Jurkat, Clone E6-1 (cell line): ENCODE results near the gene FADS1.

Source experiments
- DNase-seq: peaks from one replicate; pipeline ENCODE4 v3.0.0-alpha.2; 2011; ENCODE audit warnings: low read depth, low spot score
- H3K4me3 ChIP-seq: 2 replicates; pipeline ENCODE4 v1.5.1; 2011; ENCODE audit warnings: mild to moderate bottlenecking, low read length, control low read depth, moderate library complexity

FADS1 gene

DNA sequence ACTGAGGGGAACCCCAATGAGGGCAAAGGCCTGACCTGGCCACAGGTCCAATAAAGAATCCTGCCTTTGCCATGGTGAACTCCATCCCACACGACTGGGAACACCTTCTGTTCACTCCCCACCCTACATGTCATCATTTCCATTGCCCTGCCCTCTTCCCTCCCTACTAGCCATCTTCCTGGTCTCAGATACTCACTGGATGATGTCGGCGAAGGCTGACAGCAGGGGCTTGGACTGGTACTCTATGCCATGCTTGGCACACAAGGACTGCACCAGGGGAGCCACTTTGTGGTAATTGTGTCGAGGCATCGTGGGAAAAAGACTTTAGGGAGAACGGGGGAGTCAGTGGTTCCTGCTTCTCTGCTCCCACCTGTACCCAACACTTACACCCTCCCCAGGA lies 14.2 kb downstream of the FADS1 start:
- DNase-seq, result no peak

DNA sequence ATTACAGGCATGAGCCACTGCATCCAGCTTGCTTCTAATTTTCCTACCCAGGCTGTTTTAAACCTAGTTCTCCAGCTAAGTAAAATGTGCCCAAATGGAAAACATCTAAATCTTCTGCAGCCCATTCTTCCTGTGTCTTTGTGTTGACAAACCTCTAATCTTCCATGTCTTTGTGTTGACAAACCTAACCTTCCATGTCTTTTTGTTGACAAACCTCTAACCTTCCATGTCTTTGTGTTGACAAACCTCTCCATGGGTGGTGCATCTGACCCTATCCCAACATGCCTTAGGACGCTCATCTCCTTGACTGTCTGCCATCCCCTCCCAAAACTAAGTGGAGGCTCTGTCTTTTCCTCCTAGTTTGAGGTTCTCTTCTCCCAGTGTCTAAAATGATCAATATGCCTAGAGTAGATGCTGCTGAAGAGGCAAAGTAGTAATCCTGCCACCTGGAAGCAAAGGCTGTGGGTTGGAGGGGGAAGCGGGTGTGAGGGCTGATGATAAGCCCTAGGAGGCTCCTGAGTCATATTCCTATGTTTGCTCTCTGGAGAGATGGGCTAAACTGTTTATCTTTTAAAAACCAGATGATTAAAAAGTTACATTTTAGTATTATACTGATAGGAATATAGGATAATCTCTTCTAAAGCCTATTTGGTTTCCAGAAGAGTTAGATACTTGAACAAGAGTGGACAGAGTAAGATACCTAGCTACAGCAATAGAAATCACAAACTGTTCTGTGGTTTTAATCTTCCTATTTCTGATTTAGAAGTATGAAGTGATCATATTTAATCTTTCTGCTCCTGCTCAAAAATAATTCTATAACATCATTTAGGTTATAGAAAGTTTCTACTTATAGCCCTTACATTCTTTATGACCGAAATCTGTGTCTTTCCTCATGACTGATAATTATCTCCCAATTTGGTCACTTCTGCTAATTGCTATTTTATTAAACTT lies 16.2 kb downstream of the FADS1 start:
- DNase-seq, result no peak

More for the DNA sequence above, 14.2 kb downstream of the FADS1 start:
- H3K4me3 ChIP-seq, result no peak overlapping the region

DNA sequence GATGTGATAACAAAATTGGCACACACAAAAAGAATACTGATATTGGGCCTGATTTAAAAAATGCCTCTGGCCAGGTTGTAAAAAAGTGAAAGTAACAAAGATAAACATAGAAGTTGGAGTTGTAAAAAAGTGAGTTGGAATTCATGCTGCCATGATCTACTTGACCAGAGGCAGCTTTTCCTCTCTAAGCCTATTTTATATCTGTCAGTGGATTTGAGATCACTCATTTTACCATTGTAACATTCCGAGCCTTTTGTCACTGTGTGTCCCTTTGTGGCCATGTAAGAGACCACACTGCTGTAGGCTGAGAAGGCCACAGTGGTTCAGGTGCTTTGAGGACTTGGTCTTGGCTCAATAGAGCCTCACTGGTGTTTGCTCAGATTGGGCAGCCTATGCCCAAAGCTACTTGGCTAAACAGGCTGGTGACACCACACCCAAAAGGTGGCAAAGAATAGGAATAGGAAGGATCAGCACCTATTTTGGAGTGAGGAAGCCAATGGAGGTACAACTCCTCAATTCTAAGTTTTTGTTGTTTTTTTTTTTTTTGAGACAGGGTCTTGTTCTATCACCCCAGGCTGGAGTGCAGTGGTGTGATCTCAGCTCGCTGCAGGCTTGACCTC lies 17.0 kb downstream of the FADS1 start:
- H3K4me3 ChIP-seq, result no peak overlapping the region
- DNase-seq, result no peak

More for the DNA sequence above, 16.2 kb downstream of the FADS1 start:
- no peak overlapping the region for H3K4me3 ChIP-seq

DNA sequence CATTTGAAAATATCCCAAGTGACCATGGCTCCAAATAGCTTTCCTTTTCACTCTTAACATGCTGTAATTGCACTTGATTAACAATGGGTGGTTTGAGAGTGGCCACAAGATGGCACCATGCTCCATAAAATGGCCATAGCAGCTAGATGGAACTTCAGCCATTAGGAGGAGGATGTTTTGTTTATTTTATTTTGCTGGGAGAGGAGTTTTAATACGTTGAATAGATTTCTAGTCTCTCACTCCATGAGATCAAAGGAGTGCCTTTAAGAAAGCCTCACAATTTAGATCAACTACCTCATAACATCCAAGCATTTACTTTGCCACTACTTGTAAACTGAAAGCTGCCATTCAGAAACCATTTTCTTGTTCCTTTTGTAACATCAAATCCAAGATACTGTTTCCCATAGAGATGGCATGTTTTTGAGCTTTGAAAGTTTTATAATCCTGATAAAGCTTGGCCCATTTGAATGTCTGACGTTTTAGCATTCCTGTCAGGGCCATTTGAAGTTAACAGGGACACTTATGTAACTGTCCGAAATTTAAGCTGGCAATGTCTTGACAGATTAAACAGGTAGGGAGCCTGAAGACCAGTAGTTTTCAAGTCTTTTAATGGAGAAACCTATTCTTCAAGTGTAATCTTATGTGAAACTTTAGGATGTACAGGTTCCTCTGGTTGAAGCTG lies 19.4 kb downstream of the FADS1 start:
- DNase-seq, result peak; percentile 74
- H3K4me3 ChIP-seq, result no peak overlapping the region

DNA sequence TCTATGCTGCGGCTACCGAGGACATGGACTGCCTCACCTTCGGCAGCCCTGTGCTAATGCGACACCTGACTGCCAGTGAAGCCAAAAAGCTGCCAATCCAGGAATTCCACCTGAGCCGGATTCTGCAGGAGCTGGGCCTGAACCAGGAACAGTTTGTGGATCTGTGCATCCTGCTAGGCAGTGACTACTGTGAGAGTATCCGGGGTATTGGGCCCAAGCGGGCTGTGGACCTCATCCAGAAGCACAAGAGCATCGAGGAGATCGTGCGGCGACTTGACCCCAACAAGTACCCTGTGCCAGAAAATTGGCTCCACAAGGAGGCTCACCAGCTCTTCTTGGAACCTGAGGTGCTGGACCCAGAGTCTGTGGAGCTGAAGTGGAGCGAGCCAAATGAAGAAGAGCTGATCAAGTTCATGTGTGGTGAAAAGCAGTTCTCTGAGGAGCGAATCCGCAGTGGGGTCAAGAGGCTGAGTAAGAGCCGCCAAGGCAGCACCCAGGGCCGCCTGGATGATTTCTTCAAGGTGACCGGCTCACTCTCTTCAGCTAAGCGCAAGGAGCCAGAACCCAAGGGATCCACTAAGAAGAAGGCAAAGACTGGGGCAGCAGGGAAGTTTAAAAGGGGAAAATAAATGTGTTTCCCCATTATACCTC lies 20.8 kb downstream of the FADS1 start:
- no peak overlapping the region for H3K4me3 ChIP-seq
- no peak for DNase-seq

DNA sequence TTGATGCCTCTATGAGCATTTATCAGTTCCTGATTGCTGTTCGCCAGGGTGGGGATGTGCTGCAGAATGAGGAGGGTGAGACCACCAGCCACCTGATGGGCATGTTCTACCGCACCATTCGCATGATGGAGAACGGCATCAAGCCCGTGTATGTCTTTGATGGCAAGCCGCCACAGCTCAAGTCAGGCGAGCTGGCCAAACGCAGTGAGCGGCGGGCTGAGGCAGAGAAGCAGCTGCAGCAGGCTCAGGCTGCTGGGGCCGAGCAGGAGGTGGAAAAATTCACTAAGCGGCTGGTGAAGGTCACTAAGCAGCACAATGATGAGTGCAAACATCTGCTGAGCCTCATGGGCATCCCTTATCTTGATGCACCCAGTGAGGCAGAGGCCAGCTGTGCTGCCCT lies 21.3 kb downstream of the FADS1 start:
- H3K4me3 ChIP-seq, result no peak overlapping the region
- DNase-seq, result no peak

DNA sequence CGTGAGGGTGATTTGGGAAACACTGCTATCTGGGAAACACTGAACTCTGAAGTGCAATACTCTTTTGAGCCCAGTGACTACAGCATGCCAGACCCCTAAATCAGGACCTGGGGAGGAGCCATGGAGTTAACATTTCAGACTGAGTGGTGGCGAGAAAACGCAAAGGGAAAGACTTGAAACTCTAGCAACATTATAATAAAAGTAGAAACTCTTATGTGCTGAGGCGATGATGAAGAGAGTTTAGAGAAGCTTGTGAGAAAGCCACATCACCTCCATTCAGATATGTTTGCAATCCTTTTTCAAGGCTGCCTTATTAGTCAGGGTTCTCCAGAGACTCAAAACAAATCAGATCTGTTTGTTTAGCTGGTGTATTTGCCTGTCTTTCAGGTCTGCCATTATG lies 22.2 kb downstream of the FADS1 start:
- no peak overlapping the region for H3K4me3 ChIP-seq
- DNase-seq, result no peak

DNA sequence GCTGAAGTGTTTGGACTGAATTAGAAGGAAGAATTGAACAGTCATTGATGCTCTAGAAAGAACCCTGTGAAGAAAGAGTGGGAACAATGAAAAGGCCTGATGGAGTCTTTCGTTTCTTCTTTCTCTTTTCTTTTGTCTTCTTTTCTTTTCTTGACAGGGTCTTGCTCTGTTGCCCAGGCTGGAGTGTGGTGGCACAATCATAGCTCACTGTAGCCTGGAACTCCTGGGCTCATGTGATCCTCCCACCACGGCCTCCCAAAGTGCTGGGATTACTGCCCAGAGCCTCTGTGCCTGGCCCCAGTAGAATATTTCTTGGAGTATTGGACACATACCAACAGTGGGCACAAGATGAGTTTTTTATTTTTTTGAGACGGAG lies 23.0 kb downstream of the FADS1 start:
- peak overlapping the region; percentile 70 for H3K4me3 ChIP-seq
- DNase-seq, result no peak

DNA sequence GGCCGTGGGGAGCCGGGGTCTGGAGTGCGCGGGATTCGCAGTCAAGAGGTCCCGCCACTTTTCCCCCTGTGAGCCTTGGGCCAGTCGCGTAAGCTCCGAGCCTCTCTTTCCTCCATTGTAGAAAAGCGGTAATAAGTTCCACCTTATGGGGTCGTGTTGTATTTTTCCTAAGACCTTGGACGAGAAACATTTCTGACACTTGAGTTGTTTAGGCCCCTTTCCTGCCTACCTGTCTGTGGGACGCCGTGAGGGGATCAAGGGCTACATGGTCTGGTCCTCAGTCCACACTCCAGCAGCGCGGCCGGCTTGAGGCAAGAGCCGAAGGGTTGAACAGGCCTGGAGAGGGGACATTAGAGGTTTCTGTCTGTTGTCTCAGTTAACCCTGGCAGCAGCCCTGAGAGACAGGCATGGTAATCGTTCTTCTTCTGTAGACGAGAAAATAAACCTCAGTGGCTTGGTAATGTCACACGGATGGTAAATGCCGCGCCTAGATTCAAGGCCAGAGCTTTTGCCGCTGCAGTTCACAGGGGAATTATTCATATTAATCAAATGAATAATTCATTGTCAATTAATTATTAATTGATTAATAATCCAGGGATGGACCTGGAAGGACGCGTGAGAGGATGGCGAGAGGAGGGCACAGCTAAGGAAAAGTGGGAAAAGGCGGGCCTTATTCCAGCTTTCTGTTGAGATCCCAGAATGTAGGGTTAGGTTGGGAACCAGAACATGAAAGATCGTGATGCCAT lies 23.5 kb downstream of the FADS1 start:
- peak overlapping the region; percentile 70 for H3K4me3 ChIP-seq
- no peak for DNase-seq

DNA sequence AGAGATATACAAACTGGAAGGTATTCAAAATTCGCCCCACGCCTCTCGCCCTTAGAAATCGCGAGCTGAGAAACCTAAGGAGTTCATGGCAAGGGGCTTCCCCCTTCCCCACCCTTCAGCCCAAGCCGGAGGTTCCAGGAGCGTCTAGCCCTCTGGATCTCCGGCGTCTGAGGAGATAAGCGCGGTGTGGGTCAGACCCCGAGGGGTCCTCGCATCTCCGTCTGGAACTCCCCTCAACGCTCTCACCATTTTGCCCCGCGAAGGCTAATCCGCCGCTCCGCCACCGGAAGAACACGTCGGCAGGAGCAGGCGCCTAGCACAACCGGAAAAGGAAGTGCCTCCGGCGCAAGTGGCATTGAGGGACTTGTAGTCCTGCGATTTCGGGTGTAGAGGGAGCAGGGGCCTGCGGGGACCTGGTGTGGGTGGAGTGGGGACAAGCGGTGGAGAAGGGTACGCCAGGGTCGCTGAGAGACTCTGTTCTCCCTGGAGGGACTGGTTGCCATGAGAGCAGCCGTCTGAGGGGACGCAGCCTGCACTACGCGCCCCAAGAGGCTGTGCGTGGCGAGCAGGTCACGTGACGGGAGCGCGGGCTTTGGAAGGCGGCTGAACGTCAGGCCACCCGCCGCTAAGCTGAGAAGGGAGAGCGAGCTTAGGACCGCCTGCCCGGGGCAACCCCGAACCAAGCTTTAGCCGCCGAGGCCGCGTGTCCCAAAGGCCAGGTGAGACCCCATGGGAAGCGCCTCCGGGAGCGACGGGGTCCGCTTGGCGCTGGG lies 24.3 kb downstream of the FADS1 start, which contains the start of the genes FEN1 and TMEM258:
TSS of gene FEN1 (plus strand) at position 602 of the 773 bp plus-strand sequence. CDS start 2,451 bp downstream, outside the sequence.
TSS of gene TMEM258 (minus strand) at position 290 of the 773 bp plus-strand sequence. CDS start at position 249, 41 bp downstream.
- peak; percentile 92 for DNase-seq
- peak within 1 kb of the TSS; percentile 70 for H3K4me3 ChIP-seq

DNA sequence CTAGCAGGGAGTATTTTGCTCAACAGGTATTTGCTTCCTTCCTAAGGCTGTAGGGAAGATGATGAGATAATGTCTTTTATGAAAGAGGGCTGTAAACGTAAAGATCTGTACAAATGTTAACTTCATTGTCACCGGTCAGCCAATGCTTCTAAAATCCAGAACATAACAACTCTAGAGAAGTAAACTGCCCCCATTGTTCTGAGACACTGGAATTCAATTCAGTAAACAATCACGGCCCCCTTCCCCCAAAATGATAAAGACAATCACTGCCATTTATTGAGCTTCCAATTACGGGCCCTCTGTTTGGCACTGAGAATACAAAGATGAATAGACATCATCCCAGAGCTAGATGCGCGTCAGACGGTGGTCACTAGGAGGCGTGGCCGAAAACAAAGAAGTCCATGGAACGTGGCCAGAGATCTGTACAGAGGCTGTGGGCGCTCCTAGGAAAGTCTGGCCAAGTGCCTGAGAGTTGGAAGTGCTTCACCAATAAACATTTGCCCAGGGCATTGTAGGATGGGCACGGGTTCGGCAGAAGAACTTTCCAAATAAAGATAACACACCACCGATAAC lies 25.0 kb downstream of the FADS1 start:
- DNase-seq, result no peak
- peak overlapping the region; percentile 70 for H3K4me3 ChIP-seq

DNA sequence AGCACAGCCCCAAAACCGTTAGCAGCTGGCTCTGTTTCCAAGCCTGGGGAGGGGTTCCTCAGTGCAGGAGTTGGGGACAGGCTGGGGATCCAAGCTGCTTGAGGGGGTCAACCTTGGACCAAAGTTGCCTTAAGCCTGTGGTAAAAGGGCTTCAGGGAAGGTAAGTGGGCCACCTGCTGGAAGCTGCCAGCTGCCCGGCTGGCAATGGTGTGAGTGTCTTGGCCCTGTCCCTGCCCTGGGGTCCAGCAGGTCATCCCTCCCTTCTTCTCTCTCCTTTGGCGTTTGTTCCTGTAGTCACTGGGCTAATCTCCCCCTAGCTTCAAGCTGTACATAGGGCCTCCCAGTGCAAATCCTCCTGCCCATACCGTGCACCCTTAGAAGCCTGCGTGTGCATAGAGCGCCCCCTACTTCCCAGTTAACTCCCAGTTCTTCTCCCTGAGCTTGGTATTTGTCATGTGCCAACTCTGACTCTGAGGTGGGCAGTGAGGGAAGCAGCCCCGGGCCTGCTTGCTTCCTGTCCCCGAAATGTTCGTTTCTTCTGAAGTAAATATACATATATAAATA lies 28.8 kb downstream of the FADS1 start:
- H3K4me3 ChIP-seq, result no peak overlapping the region
- DNase-seq, result peak; percentile 27

DNA sequence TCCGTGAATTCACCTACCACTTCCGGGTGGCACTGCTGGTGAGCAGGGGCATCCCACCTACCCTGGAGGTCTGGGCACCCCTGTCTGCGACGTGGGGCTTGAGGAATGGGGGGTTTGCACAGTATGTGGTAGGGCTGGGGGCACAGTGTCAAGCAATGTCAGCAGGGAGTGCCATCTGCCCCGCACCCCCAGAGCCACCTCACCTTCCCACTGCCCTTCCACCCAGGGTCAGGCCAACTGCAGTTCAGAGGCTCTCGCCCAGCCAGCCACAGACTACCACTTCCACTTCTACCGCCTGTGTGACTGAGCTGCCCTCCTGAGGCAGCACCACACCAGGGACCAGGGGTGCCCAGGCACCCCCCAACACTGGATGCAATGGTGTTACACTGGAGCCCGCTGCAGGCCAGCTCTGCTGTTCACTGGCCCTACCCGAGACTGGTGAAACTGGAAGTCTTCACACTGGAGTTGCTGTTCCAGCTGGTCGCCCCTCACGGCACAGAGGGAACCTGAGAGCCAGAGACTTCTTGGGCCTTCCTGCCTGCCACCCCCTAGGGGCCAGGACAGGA lies 30.9 kb downstream of the FADS1 start:
- no peak overlapping the region for H3K4me3 ChIP-seq
- no peak for DNase-seq

DNA sequence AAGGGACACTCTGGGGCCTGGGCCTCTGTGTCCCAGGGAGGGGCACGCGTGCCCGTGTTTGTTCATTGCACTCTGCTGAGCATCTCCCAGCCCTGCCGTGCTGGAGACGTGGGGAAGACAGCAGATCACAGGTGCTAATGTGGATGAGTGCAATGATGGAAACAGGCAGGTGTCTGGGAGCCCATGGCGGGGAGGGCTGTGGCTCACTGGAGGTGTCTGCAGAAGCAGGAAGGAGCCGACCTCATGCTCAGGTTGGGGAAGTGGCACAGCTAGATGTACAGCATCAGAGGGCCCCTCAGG lies 32.3 kb downstream of the FADS1 start:
- no peak for DNase-seq
- H3K4me3 ChIP-seq, result no peak overlapping the region

DNA sequence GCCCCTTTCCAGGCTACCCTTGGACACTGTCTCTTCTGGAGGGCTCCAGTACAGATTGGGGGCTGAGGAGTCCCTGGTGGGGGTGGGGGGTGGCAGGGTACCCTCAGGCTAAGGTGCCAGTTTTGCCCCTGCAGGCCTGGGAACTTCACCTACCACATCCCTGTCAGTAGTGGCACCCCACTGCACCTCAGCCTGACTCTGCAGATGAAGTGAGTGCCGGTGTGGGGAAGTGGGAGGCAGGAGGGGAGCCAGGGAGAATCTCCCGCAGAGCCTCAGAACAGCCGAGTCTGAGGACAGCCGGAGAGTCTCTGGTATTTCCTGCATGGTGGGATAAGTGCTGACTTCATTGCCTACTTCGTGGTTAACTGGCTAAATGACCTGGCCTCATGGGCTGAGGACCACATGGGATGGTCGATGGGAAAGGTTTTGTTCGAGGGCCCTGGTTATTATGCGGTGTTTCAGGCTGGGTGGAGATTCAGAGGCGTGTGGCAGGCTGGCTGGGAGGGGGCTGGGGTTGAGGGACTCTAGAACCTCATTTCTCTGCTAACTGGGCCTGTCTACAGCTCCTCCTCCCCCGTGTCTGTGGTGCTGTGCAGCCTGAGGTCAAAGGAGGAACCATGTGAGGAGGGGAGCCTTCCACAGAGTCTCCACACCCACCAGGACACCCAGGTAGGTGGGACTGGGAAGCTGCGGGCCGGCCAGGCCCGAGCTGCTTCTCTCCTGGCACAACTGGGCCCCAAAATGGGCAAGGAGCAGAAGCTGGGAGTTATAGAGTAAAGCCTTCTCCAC lies 32.9 kb downstream of the FADS1 start:
- DNase-seq, result no peak
- no peak overlapping the region for H3K4me3 ChIP-seq

DNA sequence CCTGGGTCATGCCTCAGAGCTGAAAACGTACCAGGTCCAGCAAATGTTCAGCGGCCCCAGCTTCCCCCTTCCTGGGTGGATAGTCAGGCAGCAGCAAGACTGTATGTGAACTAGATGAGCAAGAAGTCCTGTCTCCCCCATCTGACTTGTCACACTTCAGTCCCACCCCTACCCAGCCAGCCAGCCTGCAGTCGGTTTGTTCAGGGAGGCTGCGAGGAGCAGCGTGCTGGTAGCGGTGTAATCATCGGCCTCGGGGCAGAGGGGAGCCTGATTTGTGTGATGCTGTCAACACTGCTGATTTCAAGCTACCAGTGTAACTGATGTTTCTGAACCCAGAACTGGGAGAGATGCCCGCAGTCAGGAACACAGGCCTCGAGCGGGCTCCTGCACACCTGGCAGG lies 34.0 kb downstream of the FADS1 start:
- no peak overlapping the region for H3K4me3 ChIP-seq
- no peak for DNase-seq
